Mesenchymal stem cell (in vitro differentiated cells and primary cell): ENCODE results near the gene STON2.

Experiments used
- DNase-seq: peaks from one replicate; pipeline ENCODE4 v3.0.0-alpha.2; 2013
- H2AFZ ChIP-seq: one replicate; pipeline ENCODE4 v1.6.1; 2013; ENCODE audit warnings: low read depth, mild to moderate bottlenecking, control low read depth, inconsistent platforms, low read length, moderate library complexity
- H2AK5ac ChIP-seq: 2 replicates; pipeline ENCODE4 v1.6.1; 2013; ENCODE audit warnings: low read length, moderate library complexity, mild to moderate bottlenecking, inconsistent platforms; ENCODE audit not compliant: severe bottlenecking
- H2BK120ac ChIP-seq: one replicate; pipeline ENCODE4 v1.6.1; 2013; ENCODE audit warnings: low read depth, mild to moderate bottlenecking, inconsistent platforms, low read length, moderate library complexity
- H2BK12ac ChIP-seq, 2 experiments: one replicate each; pipeline ENCODE4 v1.6.1; 2013; ENCODE audit warnings: inconsistent platforms in 2 of 2, low read length in 2 of 2, mild to moderate bottlenecking in 2 of 2, moderate library complexity in 2 of 2, control low read depth in 1 of 2
- H2BK15ac ChIP-seq: one replicate; pipeline ENCODE4 v1.6.1; 2013; ENCODE audit warnings: mild to moderate bottlenecking, low read depth, inconsistent platforms; ENCODE audit not compliant: poor library complexity, severe bottlenecking
- H2BK5ac ChIP-seq: 2 replicates; pipeline ENCODE4 v1.6.1; 2013; ENCODE audit warnings: low read depth, mild to moderate bottlenecking, low read length, control low read depth, inconsistent platforms; ENCODE audit not compliant: poor library complexity, severe bottlenecking
- H3K14ac ChIP-seq, 2 experiments: one replicate each; pipeline ENCODE4 v1.6.1; 2013; ENCODE audit warnings: inconsistent platforms in 2 of 2, low read length in 2 of 2, control low read depth in 1 of 2, mild to moderate bottlenecking in 1 of 2, moderate library complexity in 1 of 2
- H3K18ac ChIP-seq, 2 experiments: one replicate each; pipeline ENCODE4 v1.6.1; 2013; ENCODE audit warnings: inconsistent platforms in 2 of 2, low read length in 2 of 2, control low read depth in 1 of 2, low read depth in 1 of 2, mild to moderate bottlenecking in 1 of 2
- H3K23ac ChIP-seq, 2 experiments: one replicate each; pipeline ENCODE4 v1.6.1; 2013; ENCODE audit warnings: inconsistent platforms in 2 of 2, low read length in 2 of 2, mild to moderate bottlenecking in 2 of 2, moderate library complexity in 2 of 2, control low read depth in 1 of 2
- H3K27ac ChIP-seq: 2 replicates; pipeline ENCODE4 v1.5.1; 2013; ENCODE audit warnings: mild to moderate bottlenecking, moderate library complexity, low read length, control low read depth, inconsistent platforms; ENCODE audit not compliant: poor library complexity, severe bottlenecking
- H3K27me3 ChIP-seq, 2 experiments: 2 replicates each; pipeline versions ENCODE4 v1.6.1 to v1.7.0; 2013; ENCODE audit warnings: low read length in 2 of 2, mild to moderate bottlenecking in 2 of 2, moderate library complexity in 2 of 2, control low read depth in 1 of 2, inconsistent platforms in 1 of 2; ENCODE audit not compliant: control insufficient read depth in 1 of 2, insufficient read depth in 1 of 2
- H3K36me3 ChIP-seq, 2 experiments: 2 replicates each; pipeline versions ENCODE4 v1.6.1 to v1.7.0; 2013; ENCODE audit warnings: low read length in 2 of 2, control low read depth in 1 of 2, inconsistent platforms in 1 of 2, low read depth in 1 of 2, mild to moderate bottlenecking in 1 of 2; ENCODE audit not compliant: insufficient read depth in 2 of 2, control insufficient read depth in 1 of 2
- H3K4ac ChIP-seq, 2 experiments: one replicate each; pipeline ENCODE4 v1.6.1; 2013; ENCODE audit warnings: inconsistent platforms in 2 of 2, low read length in 2 of 2, mild to moderate bottlenecking in 2 of 2, moderate library complexity in 2 of 2, control low read depth in 1 of 2, low read depth in 1 of 2
- H3K4me1 ChIP-seq: 2 replicates; pipeline ENCODE4 v1.6.1; 2013; ENCODE audit warnings: low read depth, low read length, control low read depth; ENCODE audit not compliant: control insufficient read depth, insufficient read depth
- H3K4me2 ChIP-seq: 2 replicates; pipeline ENCODE4 v1.6.1; 2013; ENCODE audit warnings: low read length, mild to moderate bottlenecking, inconsistent platforms; ENCODE audit not compliant: poor library complexity, severe bottlenecking
- H3K4me3 ChIP-seq, 2 experiments: 2 replicates each; pipeline versions ENCODE4 v1.5.1 to v1.7.0; 2013; ENCODE audit warnings: low read length in 2 of 2, mild to moderate bottlenecking in 2 of 2, control low read depth in 1 of 2, low read depth in 1 of 2; ENCODE audit not compliant: insufficient read depth in 1 of 2
- H3K79me1 ChIP-seq: replicated peaks from 2 replicates; pipeline ENCODE4 v1.6.1; 2013; ENCODE audit warnings: mild to moderate bottlenecking, control low read depth, low read length, inconsistent platforms; ENCODE audit not compliant: poor library complexity, severe bottlenecking
- H3K9ac ChIP-seq: 2 replicates; pipeline ENCODE4 v1.7.0; 2013; ENCODE audit warnings: mild to moderate bottlenecking, low read length, moderate library complexity
- H3K9me3 ChIP-seq: 2 replicates; pipeline ENCODE4 v1.7.0; 2013; ENCODE audit warnings: mild to moderate bottlenecking, low read length; ENCODE audit not compliant: control insufficient read depth
- H4K8ac ChIP-seq: one replicate; pipeline ENCODE4 v1.6.1; 2013; ENCODE audit warnings: inconsistent platforms, mild to moderate bottlenecking, low read length, moderate library complexity
- H4K91ac ChIP-seq: one replicate; pipeline ENCODE4 v1.6.1; 2013; ENCODE audit warnings: mild to moderate bottlenecking, low read length, inconsistent platforms
- WGBS: methylation state at CpG from one replicate; pipeline ENCODE4 v1.1.7; 2013; ENCODE audit warnings: mixed read lengths; 5-methylcytosine and 5-hydroxymethylcytosine counted together

The STON2 gene

GRCh38 chr14:81437244-81437643 is 37.1 kb upstream of the STON2 start:
- Histone ChIP-seq H3K18ac (no peak overlapping the region), H3K14ac (no peak overlapping the region)
- 74% methylated on average over 3 of the region's 4 CpGs for WGBS

GRCh38 chr14:81436296-81437138 is 36.4 kb upstream of the STON2 start:
- Histone ChIP-seq H3K9me3 (no peaks in the 10 kb centered on the region), H3K36me3 (no peaks in the 10 kb centered on the region), H3K23ac (no peak overlapping the region), H4K8ac (no peak overlapping the region), H3K79me1 (no peaks in the 10 kb centered on the region), H3K14ac (no peak overlapping the region), H2AK5ac (no peak overlapping the region), H3K4me1 (peaks cover 14% of the 10 kb centered on the region), H3K27ac (no peak overlapping the region), H3K27me3 (peaks cover 43 to 75% of the 10 kb centered on the region in 2 experiments), H3K4me3 (peak overlapping the region; percentile 49 to 77), H3K4ac (no peak overlapping the region), H4K91ac (no peak overlapping the region), H3K4me2 (peak overlapping the region; percentile 60), H2BK120ac (no peak overlapping the region), H2BK15ac (peak overlapping the region; percentile 36), H3K18ac (no peak overlapping the region), H2BK5ac (no peak overlapping the region), H2BK12ac (no peak overlapping the region), H2AFZ (peak overlapping the region; percentile 15), H3K9ac (peak overlapping the region; percentile 61)
- under 1% methylated on average over 69 of the region's 79 CpGs for WGBS
- peak; percentile 54 for DNase-seq

More at GRCh38 chr14:81437244-81437643, 37.1 kb upstream of the STON2 start:
- no peaks in the 10 kb centered on the region for H3K79me1 ChIP-seq
- H3K23ac ChIP-seq, result no peak overlapping the region
- H3K27me3 ChIP-seq, result peaks cover 43 to 75% of the 10 kb centered on the region in 2 experiments
- H3K4me1 ChIP-seq, result peaks cover 14% of the 10 kb centered on the region
- H2BK12ac ChIP-seq, result no peak overlapping the region
- no peaks in the 10 kb centered on the region for H3K36me3 ChIP-seq
- no peak overlapping the region for H4K8ac ChIP-seq
- no peak overlapping the region for H3K4ac ChIP-seq
- no peak overlapping the region for H3K4me2 ChIP-seq
- no peak overlapping the region for H3K9ac ChIP-seq
- H3K4me3 ChIP-seq, result no peak overlapping the region
- H2AK5ac ChIP-seq, result no peak overlapping the region
- H2BK5ac ChIP-seq, result no peak overlapping the region
- no peak overlapping the region for H3K27ac ChIP-seq
- no peaks in the 10 kb centered on the region for H3K9me3 ChIP-seq
- H2BK15ac ChIP-seq, result no peak overlapping the region
- H2AFZ ChIP-seq, result no peak overlapping the region
- H2BK120ac ChIP-seq, result no peak overlapping the region
- no peak overlapping the region for H4K91ac ChIP-seq
- DNase-seq, result no peak

- no peak overlapping the region for H2AK5ac ChIP-seq
- peak overlapping the region in 1 of 2 experiments; percentile 79 for H3K23ac ChIP-seq
- H3K4me3 ChIP-seq, result peak overlapping the region; percentile 49 to 84
- no peak overlapping the region for H3K18ac ChIP-seq
- H2AFZ ChIP-seq, result no peak overlapping the region
- H3K14ac ChIP-seq, result no peak overlapping the region
- H4K91ac ChIP-seq, result no peak overlapping the region
- H2BK120ac ChIP-seq, result no peak overlapping the region
- H3K9ac ChIP-seq, result peak overlapping the region; percentile 66
- peaks cover 39 to 71% of the 10 kb centered on the region in 2 experiments for H3K27me3 ChIP-seq
- H2BK5ac ChIP-seq, result no peak overlapping the region
- peak; percentile 42 for DNase-seq
- no peaks in the 10 kb centered on the region for H3K79me1 ChIP-seq
- no peak overlapping the region for H3K4ac ChIP-seq
- no peak overlapping the region for H2BK12ac ChIP-seq
- H3K4me2 ChIP-seq, result peak overlapping the region; percentile 60
- no peak overlapping the region for H3K27ac ChIP-seq
- WGBS, result under 1% methylated on average over 38 of the region's 73 CpGs
- H2BK15ac ChIP-seq, result no peak overlapping the region
- no peaks in the 10 kb centered on the region for H3K9me3 ChIP-seq
- H3K36me3 ChIP-seq, result no peaks in the 10 kb centered on the region
- H3K4me1 ChIP-seq, result peaks cover 14% of the 10 kb centered on the region
- H4K8ac ChIP-seq, result no peak overlapping the region
Observed at GRCh38 chr14:81435391-81436295, 35.5 kb upstream of the STON2 start.

- Histone ChIP-seq H3K4me3 (peak overlapping the region in 1 of 2 experiments; percentile 84), H4K91ac (no peak overlapping the region), H3K27ac (no peak overlapping the region), H3K36me3 (no peaks in the 10 kb centered on the region), H3K79me1 (no peaks in the 10 kb centered on the region), H2BK5ac (no peak overlapping the region), H3K9me3 (no peaks in the 10 kb centered on the region), H4K8ac (no peak overlapping the region), H3K4me1 (peaks cover 14% of the 10 kb centered on the region), H2AK5ac (no peak overlapping the region), H3K9ac (peak overlapping the region; percentile 66), H2BK120ac (no peak overlapping the region), H2BK12ac (no peak overlapping the region), H3K18ac (no peak overlapping the region), H2AFZ (no peak overlapping the region), H3K23ac (no peak overlapping the region), H3K4me2 (no peak overlapping the region), H3K27me3 (peaks cover 33 to 67% of the 10 kb centered on the region in 2 experiments), H3K4ac (no peak overlapping the region), H3K14ac (no peak overlapping the region), H2BK15ac (no peak overlapping the region)
- 7% methylated on average over 2 of the region's 6 CpGs for WGBS
- no peak for DNase-seq
Observed at GRCh38 chr14:81435048-81435390, 34.9 kb upstream of the STON2 start.
